Rectal smooth muscle tissue (tissue), 1 donor: ENCODE results near the gene KCTD6.

ENCODE experiments used
- H3K27ac ChIP-seq: one replicate; pipeline ENCODE4 v1.7.0; 2013; ENCODE audit warnings: low read depth, low read length, inconsistent platforms
- H3K27me3 ChIP-seq: one replicate; pipeline ENCODE4 v1.7.0; 2013; ENCODE audit warnings: low read length; ENCODE audit not compliant: control insufficient read depth, insufficient read depth
- H3K36me3 ChIP-seq: one replicate; pipeline ENCODE4 v1.7.0; 2013; ENCODE audit warnings: low read length; ENCODE audit not compliant: control insufficient read depth, insufficient read depth
- H3K4me1 ChIP-seq: one replicate; pipeline ENCODE4 v1.7.0; 2013; ENCODE audit warnings: low read length; ENCODE audit not compliant: control insufficient read depth, insufficient read depth
- H3K4me3 ChIP-seq: one replicate; pipeline ENCODE4 v1.7.0; 2013; ENCODE audit warnings: low read length
- H3K9ac ChIP-seq: one replicate; pipeline ENCODE4 v1.7.0; 2013; ENCODE audit warnings: low read length

KCTD6 gene

GRCh38 chr3:58490860-58491501, 915 bp upstream of the KCTD6 start:
- Histone ChIP-seq H3K9ac (peak overlapping the region; percentile 29), H3K27ac (peak overlapping the region; percentile 75), H3K27me3 (no peaks in the 10 kb centered on the region), H3K4me1 (peaks cover 19% of the 10 kb centered on the region), H3K36me3 (no peaks in the 10 kb centered on the region), H3K4me3 (peak overlapping the region; percentile 35)

DNA sequence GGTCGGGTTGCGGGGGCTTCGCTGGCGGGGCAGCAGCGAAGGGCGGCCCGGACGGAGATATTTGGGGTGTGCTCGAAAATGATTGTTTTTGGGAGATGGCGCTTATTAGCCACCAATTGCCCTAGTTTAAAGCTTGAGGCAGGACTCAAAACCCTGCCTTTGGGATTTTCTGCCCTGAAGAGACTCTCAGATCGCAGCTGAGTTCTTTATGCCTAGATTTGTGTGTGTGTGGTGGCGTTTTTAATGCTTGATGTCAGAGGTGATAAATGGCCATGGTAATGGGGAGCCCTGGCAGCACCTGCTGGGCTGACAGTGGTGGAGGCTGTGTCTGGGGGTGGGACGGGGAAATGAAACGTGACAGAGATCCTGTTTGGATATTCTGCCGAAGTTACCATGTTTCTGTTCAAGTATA, 604 bp downstream of the KCTD6 start:
- Histone ChIP-seq H3K27me3 (no peaks in the 10 kb centered on the region), H3K27ac (peak overlapping the region; percentile 65), H3K4me1 (peaks cover 19% of the 10 kb centered on the region), H3K36me3 (no peaks in the 10 kb centered on the region), H3K9ac (peak overlapping the region; percentile 80), H3K4me3 (peak overlapping the region; percentile 82)

DNA sequence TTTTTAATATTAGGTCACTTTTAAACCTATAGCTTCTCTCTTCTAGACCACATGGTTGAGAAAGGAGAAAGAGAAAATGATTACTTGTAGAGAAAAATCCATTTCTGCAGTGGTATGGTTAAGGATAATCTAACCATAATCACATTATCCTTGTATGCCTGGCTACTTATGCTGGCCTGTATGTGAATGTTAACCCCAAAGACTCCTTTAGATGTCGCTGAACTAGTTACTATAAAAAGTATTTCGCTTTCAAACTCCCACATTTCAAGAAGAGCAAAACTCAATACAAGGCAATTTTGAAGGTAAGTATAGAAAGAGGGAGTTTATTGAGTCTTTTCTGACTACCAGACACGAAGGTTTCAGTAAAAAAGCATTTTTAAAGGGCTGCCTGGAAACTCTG, 2.2 kb downstream of the KCTD6 start:
- H3K9ac ChIP-seq = no peak overlapping the region
- no peak overlapping the region for H3K4me3 ChIP-seq
- peaks cover 19% of the 10 kb centered on the region for H3K4me1 ChIP-seq
- no peak overlapping the region for H3K27ac ChIP-seq
- H3K36me3 ChIP-seq = no peaks in the 10 kb centered on the region
- H3K27me3 ChIP-seq = no peaks in the 10 kb centered on the region

DNA sequence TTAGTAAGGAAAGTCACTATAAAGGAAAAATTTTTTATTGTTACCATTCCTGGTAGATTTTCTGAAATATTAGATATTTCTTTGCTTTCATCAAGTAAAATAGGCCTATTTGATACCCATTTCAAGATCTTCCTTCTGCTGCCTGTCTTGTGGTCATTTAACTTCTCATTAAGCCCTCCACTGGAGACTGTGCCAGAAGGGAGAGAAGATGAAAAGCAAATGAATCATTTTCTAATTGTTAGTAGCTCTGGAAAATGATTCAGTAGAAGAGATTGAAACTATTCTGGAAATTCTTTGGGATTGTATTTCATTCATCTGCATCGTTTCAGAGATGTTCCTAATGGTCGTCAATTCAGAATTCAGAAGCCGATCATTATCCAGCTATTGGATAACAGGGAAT, 3.2 kb downstream of the KCTD6 start:
- H3K27me3 ChIP-seq = no peaks in the 10 kb centered on the region
- peaks cover 19% of the 10 kb centered on the region for H3K4me1 ChIP-seq
- H3K9ac ChIP-seq = no peak overlapping the region
- no peak overlapping the region for H3K27ac ChIP-seq
- no peak overlapping the region for H3K4me3 ChIP-seq
- H3K36me3 ChIP-seq = no peaks in the 10 kb centered on the region

- Histone ChIP-seq H3K4me1 (peaks cover 19% of the 10 kb centered on the region), H3K9ac (no peak overlapping the region), H3K36me3 (peaks cover 3% of the 10 kb centered on the region), H3K27me3 (no peaks in the 10 kb centered on the region), H3K27ac (no peak overlapping the region), H3K4me3 (no peak overlapping the region)
Measured at GRCh38 chr3:58496206-58496857, 4.4 kb downstream of the KCTD6 start.

DNA sequence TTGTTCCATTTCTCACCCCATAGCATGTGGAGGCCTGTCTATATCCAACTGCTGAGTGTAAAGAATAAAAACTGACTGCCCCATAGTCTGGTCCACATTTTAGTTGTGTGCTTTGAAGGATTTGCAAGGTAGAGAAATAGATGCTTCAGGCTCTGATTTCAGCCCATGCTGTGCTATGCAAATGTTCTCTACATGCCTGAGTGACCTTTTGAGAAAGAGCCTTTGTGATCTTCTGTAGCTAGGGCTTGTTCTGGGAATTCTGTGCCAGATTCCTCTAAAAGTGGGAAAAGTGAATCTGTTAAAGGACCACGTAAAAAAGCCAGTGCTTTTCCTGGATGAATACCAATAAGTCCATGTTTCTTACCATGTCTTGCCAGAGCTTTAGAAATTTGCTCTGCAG, 5.2 kb downstream of the KCTD6 start:
- H3K4me3 ChIP-seq = no peak overlapping the region
- peaks cover 19% of the 10 kb centered on the region for H3K4me1 ChIP-seq
- H3K27ac ChIP-seq = no peak overlapping the region
- peaks cover 3% of the 10 kb centered on the region for H3K36me3 ChIP-seq
- H3K27me3 ChIP-seq = no peaks in the 10 kb centered on the region
- no peak overlapping the region for H3K9ac ChIP-seq

- Histone ChIP-seq H3K4me1 (no peaks in the 10 kb centered on the region), H3K27me3 (no peaks in the 10 kb centered on the region), H3K9ac (no peak overlapping the region), H3K36me3 (peaks cover 7% of the 10 kb centered on the region), H3K4me3 (no peak overlapping the region), H3K27ac (no peak overlapping the region)
Measured at GRCh38 chr3:58502872-58503271, 11.0 kb downstream of the KCTD6 start.

DNA sequence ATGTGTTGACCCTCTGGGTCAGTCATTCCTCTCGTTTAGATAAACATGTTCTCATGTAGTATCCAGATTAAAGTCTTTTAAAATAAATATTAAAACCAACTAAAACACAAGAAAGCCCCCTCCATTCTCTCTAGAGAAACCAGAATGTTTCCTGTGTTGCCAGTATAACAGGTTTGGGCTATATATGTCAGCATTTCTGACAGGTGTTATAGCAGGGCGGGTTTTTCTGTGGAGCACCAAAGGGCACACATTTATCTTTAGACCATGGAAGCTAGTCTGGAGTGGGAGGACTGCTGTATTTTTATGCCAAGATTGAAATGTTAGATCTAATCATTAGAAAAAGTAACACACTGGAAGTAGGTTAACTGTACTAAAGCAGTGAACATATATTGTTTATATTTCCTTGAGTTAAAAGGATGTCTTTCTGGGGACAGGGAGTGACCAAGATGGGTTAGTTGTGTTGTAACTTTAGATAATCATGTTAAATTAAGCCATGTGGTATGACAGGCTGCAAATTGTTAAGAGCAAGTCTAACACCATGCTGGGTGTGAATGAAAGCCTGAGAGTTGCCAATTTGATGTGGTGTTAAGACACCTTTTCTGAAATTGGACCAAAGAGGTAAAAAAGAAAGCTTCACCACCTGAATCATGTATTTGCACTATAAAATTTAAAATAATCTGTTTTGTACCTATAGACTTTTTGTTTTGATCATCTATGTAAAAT, 15.6 kb downstream of the KCTD6 start:
- H3K9ac ChIP-seq = no peak overlapping the region

DNA sequence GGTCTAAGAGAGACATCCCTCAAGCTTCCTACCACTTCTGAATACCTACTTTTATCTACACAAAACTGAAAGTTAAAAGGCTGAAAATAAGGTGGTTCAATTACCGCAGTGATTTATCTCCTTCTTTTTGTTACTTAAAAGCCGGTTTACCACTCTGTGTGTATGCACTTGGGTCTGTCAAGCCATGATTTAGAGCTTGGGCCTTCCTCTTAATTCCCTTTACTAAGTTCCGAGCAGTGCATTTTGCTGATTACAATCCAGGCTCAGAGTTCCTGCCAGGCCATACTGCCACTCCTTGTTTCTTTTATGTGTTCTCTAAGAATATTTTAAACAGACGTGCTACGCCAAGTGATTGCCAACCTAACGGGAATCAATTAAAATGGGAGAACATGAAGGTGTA, 16.5 kb downstream of the KCTD6 start:
- Histone ChIP-seq H3K27ac (no peak overlapping the region), H3K9ac (no peak overlapping the region), H3K4me1 (no peaks in the 10 kb centered on the region), H3K36me3 (peaks cover 11% of the 10 kb centered on the region), H3K4me3 (no peak overlapping the region), H3K27me3 (no peaks in the 10 kb centered on the region)

More for the DNA sequence above, 15.6 kb downstream of the KCTD6 start:
- Histone ChIP-seq H3K27ac (no peak overlapping the region), H3K36me3 (peaks cover 8% of the 10 kb centered on the region), H3K4me1 (no peaks in the 10 kb centered on the region), H3K4me3 (no peak overlapping the region), H3K27me3 (no peaks in the 10 kb centered on the region)

- Histone ChIP-seq H3K9ac (no peak overlapping the region), H3K27ac (no peak overlapping the region), H3K36me3 (peaks cover 7% of the 10 kb centered on the region), H3K4me1 (no peaks in the 10 kb centered on the region), H3K27me3 (no peaks in the 10 kb centered on the region), H3K4me3 (no peak overlapping the region)
Measured at GRCh38 chr3:58514405-58514804, 22.5 kb downstream of the KCTD6 start.

GRCh38 chr3:58518291-58518789, 26.4 kb downstream of the KCTD6 start:
- Histone ChIP-seq H3K4me1 (no peaks in the 10 kb centered on the region), H3K27ac (no peak overlapping the region), H3K36me3 (peaks cover 20% of the 10 kb centered on the region), H3K9ac (no peak overlapping the region), H3K27me3 (no peaks in the 10 kb centered on the region), H3K4me3 (no peak overlapping the region)

GRCh38 chr3:58519668-58520402, 27.9 kb downstream of the KCTD6 start:
- no peaks in the 10 kb centered on the region for H3K4me1 ChIP-seq
- no peak overlapping the region for H3K27ac ChIP-seq
- H3K27me3 ChIP-seq = no peaks in the 10 kb centered on the region
- H3K9ac ChIP-seq = no peak overlapping the region
- H3K36me3 ChIP-seq = peaks cover 25% of the 10 kb centered on the region
- H3K4me3 ChIP-seq = no peak overlapping the region
